ENCODE results near the gene CTSK.

The CTSK gene

DNA sequence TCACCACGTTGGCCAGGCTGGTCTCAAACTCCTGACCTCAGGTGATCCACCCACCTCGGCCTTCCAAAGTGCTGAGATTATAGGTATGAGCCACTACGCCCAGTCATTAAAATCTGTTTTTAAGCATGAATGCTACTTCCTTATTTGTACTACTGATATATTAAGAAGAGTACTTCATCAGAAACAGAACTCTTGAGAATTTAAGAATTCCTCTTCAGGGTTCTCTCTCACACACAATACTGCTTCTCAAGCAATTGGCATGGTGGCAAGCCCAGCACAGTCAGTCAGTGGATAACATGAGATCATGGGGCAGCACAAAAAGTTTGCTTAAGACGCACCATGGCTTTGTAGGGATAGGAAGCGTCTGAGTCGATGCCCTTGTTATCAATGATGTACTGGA is 56.6 kb downstream of the CTSK start:
- no peak for DNase-seq

DNA sequence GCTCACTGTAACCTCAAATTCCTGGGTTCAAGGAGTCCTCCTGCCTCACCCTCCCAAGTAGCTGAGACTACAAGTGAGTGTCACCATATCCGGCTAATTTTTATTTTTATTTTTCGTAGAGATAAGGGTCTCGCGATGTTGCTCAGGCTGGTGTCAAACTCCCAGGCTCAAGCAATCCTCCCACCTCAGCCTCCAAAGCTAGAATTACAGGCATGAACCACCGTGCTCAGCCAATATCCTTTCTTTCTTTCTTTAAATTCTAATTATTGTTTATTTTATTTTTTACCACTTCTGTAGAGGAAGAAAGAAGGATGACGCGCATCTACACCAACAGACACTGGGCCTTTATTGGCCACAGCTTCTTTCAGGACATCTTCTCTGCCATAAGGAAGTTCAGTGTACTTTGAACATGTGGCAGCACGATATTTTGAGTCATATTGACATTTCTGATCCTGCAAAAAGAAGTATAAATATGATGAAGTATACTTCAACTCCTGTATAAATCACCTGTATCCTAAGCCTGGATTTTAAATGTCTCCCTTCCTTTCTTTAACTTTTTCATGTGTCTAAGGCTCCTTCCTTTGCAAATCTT is 58.2 kb downstream of the CTSK start:
- no peak for DNase-seq

DNA sequence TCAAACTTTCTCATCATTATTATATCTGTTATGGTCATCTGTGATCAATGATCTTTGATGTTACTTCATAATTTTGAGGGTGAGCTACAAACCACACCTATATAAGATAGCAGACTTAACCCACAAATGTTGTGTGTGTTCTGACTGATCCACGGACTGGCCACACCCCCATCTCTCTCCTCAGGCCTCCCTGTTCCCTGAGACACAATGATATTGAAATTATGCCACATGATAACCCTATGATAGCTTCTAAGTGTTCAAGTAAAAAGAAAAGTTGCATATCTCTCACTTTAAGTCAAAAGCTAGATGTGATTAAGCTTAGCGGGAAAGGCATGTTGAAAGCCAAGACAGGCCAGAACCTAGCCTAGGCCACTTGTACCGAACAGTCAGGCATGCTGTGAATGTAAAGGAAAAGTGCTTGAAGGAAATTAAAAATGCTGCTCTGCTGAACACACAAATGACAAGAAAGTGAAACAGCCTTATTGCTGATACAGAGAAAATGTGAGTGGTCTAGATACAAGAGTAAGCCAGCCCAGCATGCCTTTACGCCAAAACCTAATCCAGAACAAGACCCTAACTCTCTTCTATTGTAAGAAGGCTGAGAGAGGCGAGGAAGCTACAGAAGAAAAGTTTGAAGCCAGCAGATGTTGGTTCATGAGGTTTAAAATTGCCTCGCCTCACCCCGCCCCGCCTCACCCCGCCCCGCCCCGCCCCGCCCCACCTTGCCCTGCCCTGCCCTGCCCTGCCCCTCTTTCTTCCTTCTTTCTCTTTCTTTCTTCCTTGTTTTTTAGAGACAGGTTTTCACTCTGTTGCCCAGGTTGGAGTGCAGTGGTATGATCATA is 59.0 kb downstream of the CTSK start:
- DNase-seq, result no peak

Data from right hindlimb (tissue), 1 donor.